ENCODE results near the gene NEUROD1.

DNA sequence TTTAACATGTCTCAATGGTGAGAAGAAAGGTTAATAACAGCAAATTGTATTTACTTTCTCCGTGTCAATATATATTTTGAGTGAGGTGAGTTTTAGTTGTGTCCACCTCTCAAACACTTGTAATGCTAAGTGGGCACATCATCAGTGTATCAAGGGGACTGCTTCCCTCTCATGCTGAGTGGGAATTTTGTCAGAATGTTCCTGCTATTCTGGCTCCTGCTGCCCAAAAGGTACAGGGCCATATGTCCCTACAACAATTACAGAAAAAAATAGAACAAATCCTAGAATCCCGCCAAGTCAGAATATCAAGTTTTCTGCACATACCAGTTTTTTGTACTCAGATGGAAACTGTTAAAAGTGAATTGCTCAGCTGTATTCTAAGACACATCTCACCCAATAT, 18.0 kb downstream of the NEUROD1 start:
- TF ChIP-seq, protein P1, sequence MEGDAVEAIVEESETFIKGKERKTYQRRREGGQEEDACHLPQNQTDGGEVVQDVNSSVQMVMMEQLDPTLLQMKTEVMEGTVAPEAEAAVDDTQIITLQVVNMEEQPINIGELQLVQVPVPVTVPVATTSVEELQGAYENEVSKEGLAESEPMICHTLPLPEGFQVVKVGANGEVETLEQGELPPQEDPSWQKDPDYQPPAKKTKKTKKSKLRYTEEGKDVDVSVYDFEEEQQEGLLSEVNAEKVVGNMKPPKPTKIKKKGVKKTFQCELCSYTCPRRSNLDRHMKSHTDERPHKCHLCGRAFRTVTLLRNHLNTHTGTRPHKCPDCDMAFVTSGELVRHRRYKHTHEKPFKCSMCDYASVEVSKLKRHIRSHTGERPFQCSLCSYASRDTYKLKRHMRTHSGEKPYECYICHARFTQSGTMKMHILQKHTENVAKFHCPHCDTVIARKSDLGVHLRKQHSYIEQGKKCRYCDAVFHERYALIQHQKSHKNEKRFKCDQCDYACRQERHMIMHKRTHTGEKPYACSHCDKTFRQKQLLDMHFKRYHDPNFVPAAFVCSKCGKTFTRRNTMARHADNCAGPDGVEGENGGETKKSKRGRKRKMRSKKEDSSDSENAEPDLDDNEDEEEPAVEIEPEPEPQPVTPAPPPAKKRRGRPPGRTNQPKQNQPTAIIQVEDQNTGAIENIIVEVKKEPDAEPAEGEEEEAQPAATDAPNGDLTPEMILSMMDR (IDR thresholded peaks at IDR 0.05), result no peak
- TF ChIP-seq POLR2A (IDR thresholded peaks at IDR 0.05), result no peak
